Ovary (tissue), 9 donors: ENCODE results near the gene LPAR1. TPM values are rescaled to one million over a fixed set of nuclear protein-coding genes. Genes with fewer than 3 reads are reported as not detected.

ENCODE experiments used
- DNase-seq, 5 donors: peaks; one replicate each; pipeline ENCODE4 v3.0.0-alpha.2; 2019 to 2020
- H3K27ac ChIP-seq, 2 donors: fragments of 200-600 bp; one replicate each; pipeline versions ENCODE4 v1.5.1 to v1.8.0; 2019 to 2022
- H3K27me3 ChIP-seq: fragments of 200-600 bp; one replicate; pipeline ENCODE4 v1.8.0; 2022
- H3K36me3 ChIP-seq: fragments of 200-600 bp; sonication (generic); one replicate; pipeline ENCODE4 v1.5.1; 2019
- H3K4me1 ChIP-seq: one replicate; pipeline ENCODE4 v1.8.1; 2013; ENCODE audit warnings: mild to moderate bottlenecking, moderate library complexity; ENCODE audit not compliant: insufficient read depth
- H3K4me3 ChIP-seq: fragments of 200-600 bp; sonication (generic); one replicate; pipeline ENCODE4 v1.5.1; 2017
- H3K9me3 ChIP-seq, 2 donors: fragments of 200-600 bp in 1 of 2; sonication (generic) in 1 of 2; one replicate each; pipeline versions ENCODE4 v1.5.1 to v1.8.1; 2013 to 2019; ENCODE audit warnings: mild to moderate bottlenecking in 1 of 2, moderate library complexity in 1 of 2
- EP300 ChIP-seq: sonication (generic); formaldehyde crosslinking; IDR thresholded peaks from one replicate; pipeline ENCODE4 v1.6.1; 2017; ENCODE audit warnings: antibody characterized with exemption
- POLR2A ChIP-seq: fragments of 450-650 bp; IDR thresholded peaks from one replicate; pipeline ENCODE4 v1.6.1; 2017; ENCODE audit warnings: antibody characterized with exemption, mild to moderate bottlenecking, moderate library complexity
- WGBS, 3 donors: extraction: QIAGEN DNeasy Blood & Tissue Kit in 1 of 3; methylation state at CpG; one replicate each; pipeline versions ENCODE4 v1.1.5 to v1.1.7; 2013 to 2017; 5-methylcytosine and 5-hydroxymethylcytosine counted together
- intact Hi-C, 4 donors: fragments of 100-400 bp; cut with DNase I; formaldehyde crosslinking; loops; one replicate each; pipeline versions ENCODE4 v1.11.0 to v1.15.1; 2022 to 2023
- polyA plus RNA-seq, 2 donors: library from polyadenylated mRNA; stranded (reverse); fragments of 200-250 nt in 1 of 2; fragments of 350-450 nt in 1 of 2; fragmentation: Illumina TruSeq in 1 of 2; extraction: RNeasy Lipid Tissue Mini Kit (QIAGEN cat#74804) in 1 of 2; gene quantifications; one replicate each; pipeline ENCODE4 v1.2.3, GENCODE V29; 2013 to 2014
- total RNA-seq, 7 donors: library from RNA; depleted of rRNA in 2 of 7; stranded (reverse); fragments of >200 nt in 2 of 7; fragmentation: NEBNext Ultra II Directional in 3 of 7; extraction: Animal tissue kit (Norgen Biotek cat#: 25700) in 3 of 7; gene quantifications; one replicate each; pipeline versions ENCODE4 v1.1.0 to v1.2.4, GENCODE V29; 2016 to 2023
- TF ChIP-seq, protein P1 (sequence below), 3 donors: fragments of 450-650 bp in 2 of 3; fragments of 200-600 bp in 1 of 3; IDR thresholded peaks; one replicate each; pipeline versions ENCODE4 v1.5.1 to v1.8.0; 2016 to 2022; ENCODE audit warnings: antibody characterized with exemption in 3 of 3, mild to moderate bottlenecking in 1 of 3
- donor health status: DM: no; HTN: no; CAD: no; lungs with moderate emphysema.
- donor health status: DM: no; HTN: no; CAD: no.
- donor health status: Bipolar disorder and iron deficiency.
- donor health status: DM: yes; HTN: yes; CAD: no.
- donor health status: DM: no; HTN: no; CAD: no.
- donor health status: DM: yes; HTN: yes; CAD: no.

The LPAR1 gene
- total and polyA plus RNA-seq, 9 donors = 11.1 to 29.2 (median 18.4) TPM

DNA sequence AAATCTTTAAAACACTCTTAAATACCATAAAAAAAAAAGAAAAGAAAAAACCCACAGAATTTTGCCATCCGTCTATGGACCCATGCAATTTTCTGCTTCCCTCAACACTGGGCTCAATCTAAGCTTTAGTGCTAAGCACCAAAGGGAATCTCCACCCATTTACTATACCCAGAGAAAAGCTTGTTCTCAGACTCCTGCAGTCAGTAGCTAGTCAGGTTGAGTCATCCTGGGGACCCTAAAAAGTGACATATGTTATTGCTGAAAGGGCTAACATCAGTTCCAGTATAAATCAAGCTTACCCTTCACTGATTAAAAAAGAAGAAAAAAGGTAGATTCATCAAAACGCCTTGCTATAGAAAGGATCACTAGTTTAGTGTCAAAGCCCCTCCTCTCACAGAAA, 192.1 kb downstream of the LPAR1 start:
- WGBS, 3 donors = 94 to 95% (median 94%) methylated on average over 2 of the region's 2 CpGs

DNA sequence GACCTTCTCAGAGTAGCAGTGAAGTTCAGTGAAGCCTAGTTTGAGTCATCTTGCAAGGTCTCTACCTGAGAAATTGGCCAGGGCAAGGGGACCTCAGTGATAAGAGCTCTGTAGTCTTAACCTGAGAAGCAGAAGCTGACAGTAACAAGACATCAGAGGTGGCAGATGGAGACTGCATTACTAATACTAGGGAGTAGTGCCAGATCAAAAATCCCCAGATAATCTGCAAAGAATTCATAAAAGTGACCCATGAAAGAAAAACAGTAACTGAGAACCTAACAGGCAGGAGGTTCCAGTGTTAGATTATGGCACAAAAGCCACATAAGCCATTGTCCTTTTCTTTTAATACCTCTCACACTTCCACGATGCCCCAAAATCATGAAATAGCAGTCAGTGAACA, 194.1 kb downstream of the LPAR1 start:
- 87 to 97% (median 93%) methylated on average over 1 of the region's 1 CpG for WGBS, 3 donors
- no peaks in the 10 kb centered on the region for H3K36me3 ChIP-seq
- intact Hi-C loops = no loop called here
- no peaks in the 10 kb centered on the region for H3K27me3 ChIP-seq
- H3K4me3 ChIP-seq = no peak overlapping the region
- H3K4me1 ChIP-seq = no peaks in the 10 kb centered on the region
- H3K27ac ChIP-seq = no peak overlapping the region
- H3K9me3 ChIP-seq = no peaks in the 10 kb centered on the region
- no peak for TF ChIP-seq EP300
- DNase-seq = no peak

More for the DNA sequence above, 192.1 kb downstream of the LPAR1 start:
- Histone ChIP-seq H3K9me3 (no peaks in the 10 kb centered on the region), H3K36me3 (no peaks in the 10 kb centered on the region), H3K4me3 (no peak overlapping the region), H3K27me3 (no peaks in the 10 kb centered on the region), H3K27ac (no peak overlapping the region), H3K4me1 (no peaks in the 10 kb centered on the region)
- TF ChIP-seq POLR2A = no peak
- TF ChIP-seq, protein P1, sequence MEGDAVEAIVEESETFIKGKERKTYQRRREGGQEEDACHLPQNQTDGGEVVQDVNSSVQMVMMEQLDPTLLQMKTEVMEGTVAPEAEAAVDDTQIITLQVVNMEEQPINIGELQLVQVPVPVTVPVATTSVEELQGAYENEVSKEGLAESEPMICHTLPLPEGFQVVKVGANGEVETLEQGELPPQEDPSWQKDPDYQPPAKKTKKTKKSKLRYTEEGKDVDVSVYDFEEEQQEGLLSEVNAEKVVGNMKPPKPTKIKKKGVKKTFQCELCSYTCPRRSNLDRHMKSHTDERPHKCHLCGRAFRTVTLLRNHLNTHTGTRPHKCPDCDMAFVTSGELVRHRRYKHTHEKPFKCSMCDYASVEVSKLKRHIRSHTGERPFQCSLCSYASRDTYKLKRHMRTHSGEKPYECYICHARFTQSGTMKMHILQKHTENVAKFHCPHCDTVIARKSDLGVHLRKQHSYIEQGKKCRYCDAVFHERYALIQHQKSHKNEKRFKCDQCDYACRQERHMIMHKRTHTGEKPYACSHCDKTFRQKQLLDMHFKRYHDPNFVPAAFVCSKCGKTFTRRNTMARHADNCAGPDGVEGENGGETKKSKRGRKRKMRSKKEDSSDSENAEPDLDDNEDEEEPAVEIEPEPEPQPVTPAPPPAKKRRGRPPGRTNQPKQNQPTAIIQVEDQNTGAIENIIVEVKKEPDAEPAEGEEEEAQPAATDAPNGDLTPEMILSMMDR (IDR thresholded peaks at IDR 0.05) = no peak
- no peak for TF ChIP-seq EP300
- DNase-seq = no peak
- intact Hi-C loops = no loop called here

DNA sequence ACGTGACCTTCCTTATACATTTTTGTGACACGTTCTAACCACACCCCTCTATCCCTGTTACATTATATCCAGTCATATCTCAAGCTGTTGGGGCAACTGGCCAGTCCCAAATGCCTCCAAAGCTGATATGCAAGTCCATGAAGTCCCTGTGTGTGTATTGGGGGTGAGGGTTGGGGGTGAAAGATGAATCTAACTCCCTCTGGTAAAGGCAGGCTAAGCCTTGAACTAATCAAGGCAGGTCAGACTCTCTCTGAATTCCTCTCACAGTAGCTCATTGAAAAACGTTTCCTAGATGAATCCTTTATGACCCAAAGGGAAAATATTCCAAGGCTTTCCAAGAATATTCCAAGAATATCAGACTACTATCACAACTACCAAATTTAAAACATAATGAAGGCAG, 195.3 kb downstream of the LPAR1 start:
- Histone ChIP-seq H3K9me3 (no peaks in the 10 kb centered on the region), H3K4me1 (no peaks in the 10 kb centered on the region), H3K27ac (no peak overlapping the region), H3K36me3 (no peaks in the 10 kb centered on the region), H3K4me3 (no peak overlapping the region), H3K27me3 (no peaks in the 10 kb centered on the region)
- no peak for TF ChIP-seq EP300
- TF ChIP-seq, protein P1 (IDR thresholded peaks at IDR 0.05) = no peak
- no peak for TF ChIP-seq POLR2A
- intact Hi-C loops = no loop called here
- WGBS, 3 donors = 35 to 47% (median 35%) methylated on average over 3 of the region's 3 CpGs
- DNase-seq = no peak

DNA sequence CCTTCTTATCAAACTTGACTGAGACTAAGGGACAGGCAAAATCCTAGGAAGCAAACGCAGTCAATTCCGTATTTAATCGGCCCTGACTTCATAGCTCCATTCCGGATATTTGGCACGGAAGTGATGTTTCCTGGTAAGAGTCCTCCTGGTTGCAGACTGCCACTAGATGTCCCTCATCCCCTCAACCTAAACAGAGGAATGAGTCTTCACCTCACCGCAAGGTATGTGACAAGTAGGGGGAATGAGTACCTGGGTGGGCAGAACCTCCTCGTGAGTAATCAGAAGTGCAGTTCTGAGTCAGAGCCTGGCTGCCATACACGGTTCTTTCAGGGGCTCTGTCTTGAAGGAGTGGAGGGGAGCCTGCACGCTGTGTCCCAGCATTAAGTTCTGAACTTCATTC, 196.1 kb downstream of the LPAR1 start:
- no peak for DNase-seq
- intact Hi-C loops = no loop called here
- no peaks in the 10 kb centered on the region for H3K9me3 ChIP-seq
- TF ChIP-seq POLR2A (no peak), EP300 (no peak)
- TF ChIP-seq, protein P1 (IDR thresholded peaks at IDR 0.05) = no peak
- 91 to 95% (median 93%) methylated on average over 9 of the region's 9 CpGs for WGBS, 3 donors
- no peak overlapping the region for H3K27ac ChIP-seq
- no peak overlapping the region for H3K4me3 ChIP-seq
- H3K4me1 ChIP-seq = no peaks in the 10 kb centered on the region
- no peaks in the 10 kb centered on the region for H3K36me3 ChIP-seq
- H3K27me3 ChIP-seq = no peaks in the 10 kb centered on the region

DNA sequence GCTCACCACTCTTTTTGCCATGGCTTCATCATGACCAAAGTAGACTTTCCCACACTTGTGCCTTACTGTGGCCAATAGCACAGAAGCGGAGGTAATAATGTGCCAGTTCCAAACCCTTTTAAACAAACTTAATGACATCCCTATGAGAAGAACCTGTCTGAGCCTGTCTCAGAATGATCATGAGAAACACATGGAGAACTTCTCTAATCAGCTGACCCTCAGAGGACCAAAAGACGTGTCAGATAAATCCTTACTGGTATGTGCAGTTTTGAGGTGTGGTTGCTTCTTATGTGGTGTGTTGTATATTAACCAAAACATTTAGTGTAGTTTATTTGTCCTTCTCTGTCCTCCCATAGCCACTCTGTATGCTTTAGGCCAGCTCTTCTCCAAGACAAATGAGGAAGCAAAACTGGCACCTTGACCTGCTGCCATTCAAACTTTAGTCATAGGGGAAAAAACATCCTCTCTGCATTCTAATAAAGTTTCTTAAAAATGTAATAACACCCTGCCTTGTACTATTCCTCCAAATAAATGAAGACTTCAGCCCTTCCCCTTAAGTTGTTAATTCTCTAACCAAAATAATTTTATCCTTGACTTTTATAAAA, 200.8 kb downstream of the LPAR1 start:
- 92 to 95% (median 93%) methylated on average over 2 of the region's 2 CpGs for WGBS, 3 donors
- no peaks in the 10 kb centered on the region for H3K9me3 ChIP-seq
- no peak overlapping the region for H3K4me3 ChIP-seq
- no peak overlapping the region for H3K27ac ChIP-seq
- no peak for DNase-seq
- H3K36me3 ChIP-seq = no peaks in the 10 kb centered on the region
- H3K4me1 ChIP-seq = no peaks in the 10 kb centered on the region
- intact Hi-C loops = no loop called here
- TF ChIP-seq POLR2A (no peak), EP300 (no peak)
- TF ChIP-seq, protein P1 (IDR thresholded peaks at IDR 0.05) = no peak
- no peaks in the 10 kb centered on the region for H3K27me3 ChIP-seq
